CD4-positive, alpha-beta T cell treated with Interferon alpha-2 for 1 hour (primary cell): ENCODE data around the gene ITGA8.
"Not testable (repeated sequence)": the region's sequence is repeated elsewhere in the genome, so short reads cannot be mapped to it uniquely, and the experiment has no call there.

ENCODE experiments used
- DNase-seq, 2 donors: peaks; one replicate each; pipeline ENCODE4 v3.0.0-alpha.2; 2020 to 2022

The ITGA8 gene

DNA sequence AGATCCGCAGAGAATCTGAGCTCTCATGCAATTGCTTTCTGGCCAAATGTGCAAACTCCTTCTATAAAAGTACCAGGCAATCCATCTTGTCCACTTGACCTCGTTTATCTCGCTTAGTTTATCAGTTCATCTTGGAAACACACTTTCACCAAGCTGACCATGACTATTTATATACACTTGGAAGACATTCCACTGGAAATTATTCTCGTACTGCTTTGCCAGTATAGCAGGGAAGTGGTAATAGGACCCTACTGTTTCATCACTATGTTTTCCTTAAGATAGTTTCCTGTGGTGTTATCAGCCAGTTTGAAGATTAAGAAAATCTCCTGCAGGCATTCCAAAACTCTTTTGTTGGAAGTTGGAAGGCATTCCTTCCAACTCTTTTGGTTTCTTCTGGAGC is 233.3 kb downstream of the ITGA8 start:
- DNase-seq = no peak

DNA sequence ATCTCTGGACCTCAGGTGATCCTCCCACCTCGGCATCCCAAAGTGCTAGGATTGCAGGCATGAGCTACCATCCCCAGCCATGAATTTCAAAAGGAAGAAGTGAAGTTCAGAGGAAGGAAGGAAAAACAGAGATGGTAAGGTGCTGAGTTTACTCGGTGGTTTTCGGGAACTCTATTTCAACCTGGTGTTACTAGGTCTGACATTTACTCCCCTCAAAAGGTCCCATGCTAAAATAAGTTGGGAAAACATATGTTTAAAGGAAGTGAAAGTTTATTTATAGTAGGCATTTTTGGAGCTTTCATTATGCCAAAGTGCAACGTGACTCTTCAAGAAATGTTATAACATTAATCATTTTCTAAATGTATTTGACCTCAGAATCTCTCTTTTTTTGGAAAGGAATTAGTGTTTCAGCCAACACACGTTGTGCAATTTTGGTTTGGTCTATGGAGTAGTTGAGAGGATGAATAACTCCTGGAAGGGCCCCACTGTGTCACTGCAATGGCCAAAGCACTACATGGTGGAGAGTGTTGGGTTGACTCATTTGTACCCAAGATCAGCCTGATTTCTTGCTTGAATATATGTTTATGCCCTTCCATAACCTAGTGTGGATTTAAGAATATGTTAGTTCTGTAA is 233.9 kb downstream of the ITGA8 start:
- no peak for DNase-seq

DNA sequence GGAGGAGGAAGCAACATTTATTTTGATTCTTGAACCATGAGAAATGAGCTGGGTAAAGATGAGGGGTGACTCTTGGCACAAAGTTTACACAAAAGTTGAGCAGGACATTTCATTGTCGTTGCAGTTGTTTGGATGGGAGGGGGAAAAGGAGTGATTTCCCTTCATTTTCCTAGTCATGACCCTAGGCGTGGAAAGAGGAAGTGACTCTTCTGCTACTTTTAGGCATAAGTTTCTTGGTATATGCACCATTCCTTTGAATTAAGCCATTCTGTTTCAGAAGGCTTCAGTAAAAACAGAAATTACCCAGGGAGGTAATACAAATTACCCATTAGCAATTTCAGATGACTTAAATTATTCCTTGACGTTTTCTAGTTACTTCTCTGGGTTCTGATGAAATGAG is 234.7 kb downstream of the ITGA8 start:
- no peak for DNase-seq

DNA sequence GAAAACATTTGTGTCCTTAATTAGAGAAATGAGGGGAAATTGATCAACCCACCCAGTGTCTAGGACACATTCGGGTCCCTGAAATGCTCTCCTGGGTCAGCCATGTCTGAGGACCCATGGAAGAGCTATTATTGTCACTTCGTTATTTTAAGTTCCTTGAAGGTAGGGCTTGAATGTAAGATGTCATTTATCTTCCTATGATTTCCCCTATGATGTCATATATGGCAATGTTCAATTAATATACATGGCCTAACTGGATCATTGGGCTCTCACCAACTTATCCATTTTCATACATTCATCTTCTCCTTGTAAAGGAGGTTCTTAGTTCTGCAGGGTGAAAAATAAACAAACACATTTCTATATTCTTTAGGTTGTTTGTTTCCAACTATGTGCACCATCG is 235.6 kb downstream of the ITGA8 start:
- DNase-seq = no peak

DNA sequence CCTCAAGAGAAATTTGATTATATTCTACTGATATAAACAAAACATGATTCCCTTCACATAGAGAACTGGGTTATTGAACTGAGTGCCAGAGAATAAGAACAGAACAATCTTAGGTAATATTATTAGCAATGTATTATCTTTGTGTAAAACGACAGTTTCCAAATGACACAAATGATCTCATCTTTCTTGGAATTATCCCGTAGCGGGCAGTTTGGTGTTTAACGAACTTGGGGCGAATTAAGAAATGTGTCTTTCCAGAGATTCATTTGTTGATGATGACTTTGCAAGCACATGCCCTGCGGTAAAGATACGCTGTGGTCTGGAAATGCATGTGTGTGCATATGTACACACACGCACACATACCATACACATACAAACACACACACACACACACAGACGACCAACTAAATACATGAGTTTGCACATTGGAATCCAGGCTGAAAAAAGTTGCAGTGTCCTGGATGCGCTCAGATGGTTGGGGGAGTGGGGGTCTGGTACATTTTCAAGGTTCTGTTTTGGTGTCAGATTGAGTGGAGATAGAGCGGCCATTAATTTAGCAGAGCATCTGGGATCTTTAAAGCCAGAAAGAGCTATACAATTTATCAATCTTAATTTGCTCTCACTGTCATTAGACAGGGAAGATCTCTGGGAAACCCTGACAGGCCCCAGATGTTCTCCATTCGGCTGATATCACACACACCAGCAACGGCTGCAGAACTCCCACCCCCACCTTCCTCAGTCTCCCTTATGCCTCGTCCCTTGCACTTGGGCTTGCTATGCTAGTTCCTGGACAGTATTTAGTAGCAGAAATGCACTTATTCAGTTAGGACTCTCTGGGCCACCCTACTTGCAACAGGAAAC is 236.3 kb downstream of the ITGA8 start:
- no peak for DNase-seq

DNA sequence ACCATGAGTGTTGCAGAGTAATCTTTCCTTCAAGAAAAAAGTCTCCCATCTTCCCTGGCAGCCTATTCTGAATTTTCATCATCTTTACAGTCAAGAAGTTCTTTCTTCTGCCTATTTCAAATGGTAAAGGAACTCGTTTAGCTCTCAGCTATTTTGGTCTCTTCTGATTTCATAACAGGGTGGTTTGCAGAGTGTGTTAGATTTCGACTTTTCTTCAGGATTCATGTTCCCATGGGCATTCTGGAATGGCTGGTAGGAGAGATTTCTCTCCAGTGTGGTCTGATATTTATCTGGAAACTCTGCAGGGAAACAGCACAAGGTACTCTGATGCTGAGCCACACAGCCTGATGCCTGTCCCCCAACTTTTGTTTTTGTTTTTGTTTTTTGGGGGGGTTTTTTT is 237.6 kb downstream of the ITGA8 start:
- DNase-seq = no peak

DNA sequence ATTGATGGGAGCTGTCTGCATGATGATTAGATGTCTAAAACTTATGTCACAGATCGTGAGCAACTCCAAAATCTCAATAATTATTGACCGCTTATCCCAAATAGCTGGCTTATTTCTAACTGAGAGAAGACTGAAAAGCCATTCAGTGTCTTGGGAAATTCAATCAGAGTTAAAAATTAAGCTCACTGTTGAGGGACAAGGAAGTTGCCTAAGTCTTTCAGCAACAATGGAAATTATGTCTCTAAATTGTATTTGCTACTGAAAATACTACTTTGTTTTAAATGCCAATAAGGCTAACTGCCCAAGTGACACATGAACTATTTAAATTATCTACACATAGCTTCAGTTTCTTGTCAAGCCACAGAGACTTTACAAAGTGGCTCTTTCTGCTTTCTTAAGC is 240.8 kb downstream of the ITGA8 start:
- no peak for DNase-seq

DNA sequence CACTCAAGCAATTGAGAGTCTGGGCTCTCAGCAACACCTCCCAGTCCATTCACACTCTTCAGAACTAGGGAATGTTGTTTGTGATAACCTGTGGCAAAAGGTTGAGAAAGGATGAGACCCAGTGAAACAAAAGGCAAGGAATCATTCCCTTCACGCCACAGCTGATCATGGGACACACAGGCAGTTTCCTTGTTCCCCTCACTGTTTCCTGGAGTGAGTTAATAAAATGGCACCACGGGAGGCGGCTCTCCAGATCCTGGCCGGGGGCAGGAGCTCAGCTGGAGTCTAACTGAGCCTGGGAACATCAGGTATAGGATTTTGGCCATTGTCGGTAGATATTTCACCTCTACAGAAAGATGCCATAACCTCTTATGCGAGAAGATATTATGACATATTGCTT is 241.3 kb downstream of the ITGA8 start:
- DNase-seq = no peak

DNA sequence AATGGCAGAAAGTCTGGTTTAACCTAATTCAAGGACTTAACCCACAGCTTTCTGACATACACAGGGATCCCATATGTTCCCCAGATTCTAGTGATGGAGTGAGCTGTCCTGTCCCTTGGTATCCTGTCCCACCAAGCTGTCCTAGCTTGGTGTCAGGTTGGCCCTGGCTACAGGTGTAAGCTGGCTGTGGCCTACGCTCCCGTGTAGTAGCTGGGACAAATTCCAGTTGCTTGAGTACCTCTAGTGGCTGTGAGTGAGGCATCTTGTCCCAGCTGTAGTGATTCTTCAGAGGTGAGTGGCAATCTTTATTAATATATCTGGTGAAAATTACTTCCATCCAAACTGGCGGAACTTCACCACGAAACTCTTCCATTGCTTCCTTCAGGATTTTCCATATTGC is 243.4 kb downstream of the ITGA8 start:
- DNase-seq = no peak

DNA sequence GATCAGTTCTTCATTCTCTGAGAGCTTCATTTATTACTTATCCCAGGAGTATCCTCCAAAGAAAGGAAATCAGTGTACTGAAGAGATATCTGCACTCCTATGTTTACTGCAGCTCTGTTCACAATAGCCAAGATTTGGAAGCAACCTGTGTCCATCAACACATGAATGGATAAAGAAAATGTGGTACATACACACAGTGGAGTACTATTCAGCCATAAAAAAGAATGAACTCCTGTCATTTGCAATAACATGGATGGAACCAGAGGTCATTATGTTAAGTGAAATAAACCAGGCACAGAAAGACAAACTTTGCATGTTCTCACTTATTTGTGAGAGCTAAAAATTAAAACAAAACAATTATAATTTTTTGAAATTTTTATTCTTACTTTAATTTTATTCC is 244.3 kb downstream of the ITGA8 start:
- DNase-seq = not testable (repeated sequence)

DNA sequence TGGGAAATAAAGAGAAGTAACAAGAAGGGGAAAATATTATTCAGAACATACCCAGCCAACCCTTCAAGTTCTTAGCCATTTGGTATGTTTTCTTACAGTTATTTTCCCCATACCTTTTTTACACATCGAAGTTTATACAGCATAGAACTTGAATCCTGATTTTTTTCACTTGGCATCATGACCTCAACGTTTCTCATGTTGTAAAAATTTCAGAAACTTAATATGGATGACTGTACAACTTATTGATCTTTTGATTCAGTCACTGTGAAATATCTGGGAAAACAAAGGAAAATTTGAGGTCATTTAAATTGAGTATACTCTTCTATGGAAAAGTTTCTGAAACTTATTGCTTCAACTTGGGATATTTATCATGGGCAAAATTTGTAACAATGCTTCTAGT is 245.1 kb downstream of the ITGA8 start:
- DNase-seq = no peak

DNA sequence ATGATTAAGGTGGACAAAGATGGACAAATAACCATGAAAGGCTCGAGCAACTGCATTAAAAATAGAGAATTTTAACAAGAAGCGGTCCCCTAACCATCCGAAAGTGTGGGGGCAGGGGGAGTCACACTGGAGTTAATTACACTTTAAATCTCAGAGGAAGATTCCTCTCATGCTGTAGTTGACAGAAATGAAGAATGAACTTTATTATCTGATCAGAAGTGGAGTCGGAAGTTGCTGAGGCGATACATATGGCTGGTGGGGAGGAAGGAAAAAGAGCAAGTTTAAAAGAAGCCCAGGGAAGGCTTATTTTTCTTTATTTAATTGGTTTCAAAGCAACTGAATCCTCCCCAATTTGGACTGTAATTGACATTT is 246.3 kb downstream of the ITGA8 start:
- no peak for DNase-seq

DNA sequence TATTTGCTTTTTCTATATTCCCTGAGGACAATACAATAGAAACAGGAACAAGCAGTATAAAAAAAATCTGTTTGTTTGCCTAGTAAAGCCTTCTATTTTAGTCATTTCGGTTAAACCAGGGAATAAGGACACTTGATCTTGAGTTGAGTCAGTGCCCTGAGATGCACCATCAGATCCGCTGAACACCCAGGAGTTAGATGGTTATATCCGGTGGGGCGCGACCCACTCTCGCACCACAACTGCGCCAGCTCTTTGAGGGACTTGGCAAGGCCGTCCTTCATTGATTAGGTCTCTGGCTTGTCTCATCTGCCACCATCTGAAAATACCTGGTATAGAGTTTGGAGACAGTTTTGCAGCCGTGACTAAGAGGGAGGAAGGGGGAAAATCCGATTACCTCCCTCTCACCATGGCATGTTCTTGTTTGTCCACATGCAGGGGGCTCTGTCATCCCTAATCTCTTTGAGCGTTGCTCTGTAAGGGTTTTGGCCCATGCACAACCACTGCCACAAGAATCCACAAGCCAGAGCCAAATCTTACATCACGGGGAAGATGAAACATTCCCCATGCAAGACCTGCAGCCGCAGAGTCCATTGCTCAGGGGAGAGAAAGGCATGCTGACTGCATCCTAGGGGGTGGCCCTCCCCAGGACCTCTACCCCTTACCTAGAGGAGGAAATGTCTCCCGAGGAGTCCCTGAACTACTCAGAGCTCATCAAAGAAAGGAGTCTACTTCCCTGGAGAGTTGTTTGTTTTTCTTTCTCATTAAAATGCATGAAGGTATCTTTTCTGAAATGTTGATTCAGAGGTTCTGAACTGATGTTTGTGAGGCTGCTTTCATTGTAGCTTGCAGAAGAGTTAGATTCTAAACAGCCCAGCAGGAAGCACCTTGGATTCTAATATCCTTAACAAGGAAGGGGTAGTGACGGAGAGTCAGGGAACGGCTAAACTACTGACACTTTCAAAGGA is 247.0 kb downstream of the ITGA8 start:
- no peak for DNase-seq

DNA sequence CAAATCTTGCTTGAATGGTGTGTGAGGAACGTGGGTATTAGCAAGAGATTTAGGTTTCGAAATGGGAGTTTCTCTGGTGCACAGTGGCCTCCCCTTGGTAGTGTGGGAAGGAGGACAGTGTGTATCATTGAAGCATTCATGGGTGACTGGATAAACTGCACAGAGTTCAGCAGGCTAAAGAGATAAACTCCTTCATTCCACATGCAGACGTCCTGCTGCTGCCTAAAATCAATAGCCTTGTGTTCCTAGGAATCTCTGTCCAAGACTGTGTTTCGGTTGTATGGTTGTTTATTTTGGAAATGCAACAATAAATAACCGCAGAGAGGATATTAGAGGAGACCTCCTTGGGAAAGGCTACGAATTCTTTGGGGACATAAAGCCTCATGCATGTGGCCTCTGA is 247.7 kb downstream of the ITGA8 start:
- no peak for DNase-seq

DNA sequence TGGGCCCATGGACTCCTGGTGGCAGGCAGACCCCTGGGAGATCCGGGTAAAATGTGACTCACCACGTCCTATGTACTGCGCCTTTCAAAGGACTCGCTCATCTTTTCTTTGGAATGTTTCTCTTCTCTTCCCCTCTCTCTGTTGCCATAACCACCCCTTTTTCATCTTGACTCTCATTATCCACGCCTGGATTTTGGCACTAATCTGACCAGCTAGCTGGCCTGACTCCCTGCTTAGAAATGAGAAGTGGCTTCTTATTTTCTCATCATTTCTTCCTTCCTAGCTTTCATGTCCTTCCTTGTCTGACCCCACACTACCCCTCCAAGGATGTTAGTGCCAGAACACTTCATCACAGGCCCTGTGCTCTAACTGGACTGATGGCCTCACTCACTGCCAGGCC is 250.6 kb downstream of the ITGA8 start:
- no peak for DNase-seq

DNA sequence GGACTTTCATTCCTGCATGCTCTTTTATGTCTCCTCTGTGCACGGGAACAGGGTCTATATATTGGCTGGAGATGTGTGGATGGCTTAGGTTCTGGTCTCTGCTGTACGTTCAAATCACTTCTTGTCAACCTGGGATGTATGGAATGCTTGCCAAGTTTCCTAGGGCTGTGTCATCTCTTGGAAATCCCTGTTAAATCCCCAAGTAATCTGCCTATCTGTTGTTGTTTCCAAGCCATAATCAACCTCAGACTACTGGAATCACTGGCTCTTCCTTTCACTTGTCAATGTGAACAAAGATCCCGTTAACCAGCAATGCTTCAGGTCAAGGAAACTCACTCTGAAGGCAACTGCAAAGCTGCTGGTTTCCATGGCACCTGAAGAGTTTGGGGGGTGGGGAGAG is 255.3 kb downstream of the ITGA8 start:
- no peak for DNase-seq
